Measurements from ENCODE around the gene SAPCD2. TPM values are rescaled to one million over a fixed set of nuclear protein-coding genes. Genes with fewer than 3 reads are reported as not detected.

SAPCD2 gene
- total and polyA plus RNA-seq, 8 donors = 0.04 to 0.97 (median 0.34) TPM

DNA sequence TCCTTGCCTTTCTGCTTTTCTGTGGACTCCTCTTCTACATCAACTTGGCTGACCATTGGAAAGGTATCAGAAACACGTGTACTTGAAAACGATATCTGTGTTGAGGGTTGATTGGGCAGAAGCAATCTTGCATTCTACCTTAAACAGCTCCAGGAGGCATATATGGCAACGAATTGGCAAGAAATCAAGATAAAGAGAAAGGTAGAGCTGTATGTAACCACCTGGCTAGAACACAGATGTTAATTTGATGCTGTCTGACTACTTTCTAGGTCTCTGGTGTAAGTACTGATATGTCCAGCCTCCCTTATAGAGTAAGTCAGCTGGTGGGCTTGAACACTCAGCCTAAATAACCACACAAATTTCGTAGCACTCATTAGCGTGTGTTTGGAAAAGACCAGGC is 17.8 kb upstream of the SAPCD2 start:
- Histone ChIP-seq H3K9me3 (no peaks in the 10 kb centered on the region), H3K4me1 (peaks cover 0 to 5% (median 5%) of the 10 kb centered on the region in 3 donors), H3K4me3 (no peak overlapping the region), H3K27me3 (no peaks in the 10 kb centered on the region), H3K27ac (no peak overlapping the region), H3K36me3 (peaks cover 0 to under 1% (median 0%) of the 10 kb centered on the region in 3 donors)
- intact Hi-C loops (cut with DNase I) = no loop called here
- DNase-seq = no peak
- WGBS, 2 donors = 51 to 52% methylated on average over 5 of the region's 5 CpGs
- TF ChIP-seq, protein P1, sequence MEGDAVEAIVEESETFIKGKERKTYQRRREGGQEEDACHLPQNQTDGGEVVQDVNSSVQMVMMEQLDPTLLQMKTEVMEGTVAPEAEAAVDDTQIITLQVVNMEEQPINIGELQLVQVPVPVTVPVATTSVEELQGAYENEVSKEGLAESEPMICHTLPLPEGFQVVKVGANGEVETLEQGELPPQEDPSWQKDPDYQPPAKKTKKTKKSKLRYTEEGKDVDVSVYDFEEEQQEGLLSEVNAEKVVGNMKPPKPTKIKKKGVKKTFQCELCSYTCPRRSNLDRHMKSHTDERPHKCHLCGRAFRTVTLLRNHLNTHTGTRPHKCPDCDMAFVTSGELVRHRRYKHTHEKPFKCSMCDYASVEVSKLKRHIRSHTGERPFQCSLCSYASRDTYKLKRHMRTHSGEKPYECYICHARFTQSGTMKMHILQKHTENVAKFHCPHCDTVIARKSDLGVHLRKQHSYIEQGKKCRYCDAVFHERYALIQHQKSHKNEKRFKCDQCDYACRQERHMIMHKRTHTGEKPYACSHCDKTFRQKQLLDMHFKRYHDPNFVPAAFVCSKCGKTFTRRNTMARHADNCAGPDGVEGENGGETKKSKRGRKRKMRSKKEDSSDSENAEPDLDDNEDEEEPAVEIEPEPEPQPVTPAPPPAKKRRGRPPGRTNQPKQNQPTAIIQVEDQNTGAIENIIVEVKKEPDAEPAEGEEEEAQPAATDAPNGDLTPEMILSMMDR (IDR thresholded peaks at IDR 0.05) = no peak
- no peak for FAIRE-seq
- ATAC-seq = no peak

GRCh38 chr9:137087409-137087925 is 17.1 kb upstream of the SAPCD2 start:
- TF ChIP-seq, protein P1 (IDR thresholded peaks at IDR 0.05) = no peak
- no peak for FAIRE-seq
- DNase-seq = no peak
- Histone ChIP-seq H3K9me3 (no peaks in the 10 kb centered on the region), H3K4me3 (peak overlapping the region; percentile 71 to 82 (median 74)), H3K36me3 (no peaks in the 10 kb centered on the region), H3K4me1 (peaks cover 0 to 5% (median 5%) of the 10 kb centered on the region in 3 donors), H3K27ac (peak overlapping the region; percentile 77 to 92 (median 88)), H3K27me3 (no peaks in the 10 kb centered on the region)
- intact Hi-C loops (cut with DNase I) = no loop called here
- ATAC-seq = no peak
- 10 to 11% methylated on average over 21 to 22 of the region's 22 CpGs for WGBS, 2 donors

GRCh38 chr9:137086531-137087408 is 16.4 kb upstream of the SAPCD2 start, which contains the start of gene MAN1B1:
Gene MAN1B1 (plus strand): TSS chr9:137086985. CDS start chr9:137087000, 15 bp downstream.
- FAIRE-seq = no peak
- peak; percentile 89 to 93 (median 92) for ATAC-seq
- intact Hi-C loops (cut with DNase I) = no loop called here
- DNase-seq = peak; percentile 99 to 100 (median 100)
- Histone ChIP-seq H3K27me3 (no peaks in the 10 kb centered on the region), H3K27ac (peak within 1 kb of the TSS; percentile 83 to 92 (median 88)), H3K4me3 (peak within 1 kb of the TSS; percentile 71 to 82 (median 74)), H3K4me1 (peaks cover 0 to 5% (median 5%) of the 10 kb centered on the region in 3 donors), H3K9me3 (no peaks in the 10 kb centered on the region), H3K36me3 (no peaks in the 10 kb centered on the region)
- WGBS, 2 donors = 0 to 1% methylated on average over 94 to 101 of the region's 101 CpGs
- TF ChIP-seq, protein P1 (IDR thresholded peaks at IDR 0.05) = no peak

DNA sequence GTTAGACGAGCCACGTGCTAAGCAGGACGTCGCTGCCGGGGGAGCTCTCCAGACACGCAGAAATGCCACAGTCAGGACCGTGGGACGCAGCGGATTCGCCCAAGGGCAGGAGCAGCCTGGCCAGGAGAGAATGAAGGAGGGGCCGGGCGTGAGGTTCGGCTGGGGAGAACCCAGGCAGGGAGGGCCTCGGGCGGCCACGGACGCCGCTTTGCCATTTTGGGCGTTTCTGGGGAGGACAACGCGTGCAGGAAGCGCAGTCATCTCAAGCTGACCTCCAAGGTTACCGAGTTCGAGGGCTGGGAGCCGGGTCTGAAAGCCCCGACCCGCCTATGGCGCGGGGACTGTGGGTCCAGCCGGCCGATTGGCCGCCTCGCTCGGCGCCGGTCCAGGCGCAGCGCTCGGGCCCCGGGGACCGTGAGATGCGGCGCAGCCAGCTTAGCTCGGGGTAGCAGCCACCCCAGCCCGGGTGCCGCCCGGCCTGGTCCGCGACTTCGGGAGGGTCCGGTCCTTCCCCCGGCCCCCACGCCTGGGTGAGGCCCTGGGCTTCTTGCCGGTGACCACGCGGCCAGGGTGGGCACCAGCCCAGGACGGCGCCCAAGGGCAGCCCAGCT is 15.7 kb upstream of the SAPCD2 start:
- TF ChIP-seq, protein P1 (IDR thresholded peaks at IDR 0.05) = no peak
- FAIRE-seq = no peak
- 0 to 1% methylated on average over 54 to 58 of the region's 58 CpGs for WGBS, 2 donors

More for the DNA sequence above, 15.7 kb upstream of the SAPCD2 start:
- Histone ChIP-seq H3K27ac (peak overlapping the region; percentile 83 to 92 (median 88)), H3K9me3 (no peaks in the 10 kb centered on the region), H3K27me3 (no peaks in the 10 kb centered on the region), H3K4me3 (peak overlapping the region; percentile 71 to 82 (median 74)), H3K36me3 (no peaks in the 10 kb centered on the region), H3K4me1 (peaks cover 0 to 5% (median 5%) of the 10 kb centered on the region in 3 donors)
- ATAC-seq (peak; percentile 13 to 41 (median 32)), DNase-seq (peak in 5 of 6 donors; percentile 43 to 82 (median 72))
- intact Hi-C loops (cut with DNase I) = no loop called here

All from pancreas (tissue), 10 donors.